ENCODE measurements around the gene PM20D2.

DNA sequence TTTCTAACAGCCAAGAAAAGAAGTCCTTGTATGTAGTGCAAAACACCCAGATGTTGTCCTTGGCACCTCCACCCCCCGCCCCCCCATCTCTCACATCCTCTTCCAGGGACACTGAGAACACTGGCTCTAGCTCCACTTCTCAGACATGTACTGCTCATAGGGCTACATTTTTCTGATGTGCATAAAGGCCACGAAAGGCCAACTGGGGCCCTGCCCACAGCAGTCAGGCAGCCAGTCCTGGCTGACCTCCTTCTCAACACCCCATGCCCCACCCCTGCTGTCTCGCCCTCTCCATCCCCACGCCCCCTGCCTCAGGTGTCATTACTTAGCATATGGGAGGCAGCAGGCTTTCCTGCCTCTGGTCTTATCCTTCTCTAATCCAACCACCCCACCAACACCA, 60.0 kb downstream of the PM20D2 start:
- TF ChIP-seq POLR2AphosphoS5 (IDR thresholded peaks at IDR 0.05; ENCODE audit: borderline replicate concordance, low read depth, low read length) = no peak
- no peak for TF ChIP-seq EZH2 (IDR thresholded peaks at IDR 0.05)

All from SK-N-MC (cell line).